Neural progenitor cell (in vitro differentiated cells): ENCODE results near the gene CDH20.

Source experiments
- CTCF ChIP-seq: fragments of 200-600 bp; sonication (generic); IDR thresholded peaks from 2 replicates; pipeline ENCODE4 v1.5.1; 2017; ENCODE audit warnings: antibody characterized with exemption, mild to moderate bottlenecking
- EZH2 ChIP-seq: fragments of 200-600 bp; sonication (generic); IDR thresholded peaks from 2 replicates; pipeline ENCODE4 v1.6.1; 2017; ENCODE audit warnings: antibody characterized with exemption, mild to moderate bottlenecking, moderate library complexity
- EZH2phosphoT487 ChIP-seq: fragments of 200-600 bp; sonication (generic); IDR thresholded peaks from 2 replicates; pipeline ENCODE4 v1.6.1; 2017; ENCODE audit warnings: antibody characterized with exemption

- TF ChIP-seq CTCF (no peak), EZH2 (no peak), EZH2phosphoT487 (no peak)
Observed at GRCh38 chr18:61340148-61340547, 6.9 kb downstream of the CDH20 start.
